NT2/D1 (cell line): Measurements from ENCODE around the gene OVCH1.

Experiments
- YY1 ChIP-seq: IDR thresholded peaks from 2 replicates; pipeline ENCODE4 v1.6.1; 2011; ENCODE audit not compliant: insufficient read length, insufficient read depth
- ZNF274 ChIP-seq: IDR thresholded peaks from 2 replicates; pipeline ENCODE4 v1.6.1; 2011; ENCODE audit warnings: mild to moderate bottlenecking, low read depth, low read length

DNA sequence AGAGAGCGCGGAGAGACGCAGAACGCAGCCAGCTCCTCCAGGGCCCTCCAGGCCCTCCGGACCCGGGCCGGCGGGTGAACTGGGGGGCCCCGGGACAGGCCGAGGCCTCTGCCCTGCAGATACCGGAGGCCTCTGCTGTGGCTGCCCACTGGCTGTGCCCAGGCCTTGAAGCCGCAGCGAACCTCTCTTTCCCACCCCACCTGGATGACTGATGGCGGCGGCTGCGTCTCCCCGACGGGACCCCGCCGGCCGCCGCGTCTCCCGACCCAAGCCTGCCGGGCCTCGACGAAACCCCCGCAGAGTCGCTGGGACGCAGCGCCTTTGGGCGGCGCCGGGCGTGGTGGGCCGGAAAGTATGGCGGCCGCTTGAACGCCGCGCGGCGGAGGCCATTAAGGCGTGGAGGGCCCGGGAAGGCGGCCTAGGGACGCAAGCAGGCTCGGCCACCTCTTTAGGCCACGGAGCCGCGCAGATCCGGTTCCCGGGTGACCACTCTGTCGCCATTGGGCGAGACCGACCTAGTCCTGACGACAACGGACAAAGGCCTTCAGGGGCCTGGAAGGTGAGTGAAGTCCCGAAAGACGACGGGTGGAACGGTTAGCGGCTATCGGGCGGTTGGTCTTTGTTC, 108.1 kb downstream of the OVCH1 start:
- TF ChIP-seq YY1 (no peak), ZNF274 (no peak)
